ENCODE results near the gene CIDEB. TPM values are rescaled to one million over a fixed set of nuclear protein-coding genes. Genes with fewer than 3 reads are reported as not detected.
A peak's percentile ranks its signal among the peaks of the same experiment; 100 is the strongest.

CIDEB gene
- total RNA-seq, 1 experiment from 2014 or later = not detected

DNA sequence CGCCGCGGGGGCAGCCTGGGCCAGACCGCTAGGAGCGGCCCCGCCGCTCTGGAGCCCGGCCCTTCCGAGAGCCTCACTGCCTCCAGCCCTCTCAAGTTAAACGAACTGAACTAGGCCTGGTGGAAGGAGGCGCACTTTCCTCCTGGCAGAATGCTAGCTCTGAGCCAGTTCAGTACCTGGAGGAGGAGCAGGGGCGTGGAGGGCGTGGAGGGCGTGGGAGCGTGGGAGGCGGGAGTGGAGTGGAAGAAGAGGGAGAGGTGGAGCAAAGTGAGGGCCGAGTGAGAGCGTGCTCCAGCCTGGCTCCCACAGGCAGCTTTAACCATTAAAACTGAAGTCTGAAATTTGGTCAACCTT, 8.8 kb upstream of the CIDEB start:
- Mint-ChIP-seq H3K27ac (no peak overlapping the region), H3K36me3 (ENCODE audit: insufficient read depth in 1 of 3, low read depth in 3 of 3) (peaks cover 0 to 4% (median 0%) of the 10 kb centered on the region in 3 experiments; a peak in 1 of 7 replicates), H3K4me1 (no peaks in the 10 kb centered on the region), H3K9me3 (no peaks in the 10 kb centered on the region), H3K4me3 (no peak overlapping the region), H3K27me3 (ENCODE audit: low read depth) (peaks cover 47% of the 10 kb centered on the region)
- no peak overlapping the region for H3K4me2 ChIP-seq (ENCODE audit: insufficient read depth, insufficient read length, low read length)
- no peak overlapping the region for H3K27ac ChIP-seq (ENCODE audit: insufficient read length, low read depth, low read length)
- no peak overlapping the region for H4K91ac ChIP-seq (ENCODE audit: insufficient read length, low read depth, low read length)
- H3K9me3 ChIP-seq (ENCODE audit: control insufficient read depth, low read depth, low read length) = no peaks in the 10 kb centered on the region
- no peak overlapping the region for H2BK20ac ChIP-seq (ENCODE audit: low read depth, low read length, poor library complexity, severe bottlenecking)
- H2BK12ac ChIP-seq (ENCODE audit: insufficient read length, low read depth, low read length) = no peak overlapping the region
- no peaks in the 10 kb centered on the region for H3K23me2 ChIP-seq (ENCODE audit: insufficient read length, low read depth, low read length, poor library complexity, severe bottlenecking)
- no peak overlapping the region for H2BK15ac ChIP-seq (ENCODE audit: low read depth, low read length)
- no peak for DNase-seq
- no peak overlapping the region for H3K23ac ChIP-seq (ENCODE audit: insufficient read length, low read depth, low read length)
- peaks cover 2% of the 10 kb centered on the region; the same call in 1 of the 2 replicates for H3K27me3 ChIP-seq (ENCODE audit: insufficient read depth, low read length)
- H3K4ac ChIP-seq (ENCODE audit: low read depth, low read length) = no peak overlapping the region
- no peak overlapping the region for H2AK5ac ChIP-seq (ENCODE audit: insufficient read length, low read length)
- WGBS (ENCODE audit: extremely low coverage, insufficient read length, low lambda C conversion rate) = no CpG with 5 or more reads among the region's 18 CpGs
- no peak overlapping the region for H4K8ac ChIP-seq (replicated peaks; ENCODE audit: insufficient read length, low read depth, low read length)
- H4K5ac ChIP-seq (ENCODE audit: insufficient read length, low read depth, low read length) = no peak overlapping the region
- no peak overlapping the region for H3T11ph ChIP-seq (ENCODE audit: low read length)
- no peak overlapping the region for H2BK5ac ChIP-seq (ENCODE audit: insufficient read length, low read length)
- H3K79me1 ChIP-seq (ENCODE audit: insufficient read depth, low read depth, low read length, poor library complexity, severe bottlenecking) = no peaks in the 10 kb centered on the region
- no peak overlapping the region for H3K9ac ChIP-seq (ENCODE audit: extremely low read depth, insufficient read length, low read length)
- H3K4me1 ChIP-seq (ENCODE audit: insufficient read depth, low read length) = no peaks in the 10 kb centered on the region
- H3K79me2 ChIP-seq (ENCODE audit: insufficient read depth, low read length) = no peaks in the 10 kb centered on the region
- H3K56ac ChIP-seq (ENCODE audit: insufficient read length, low read depth, low read length) = no peak overlapping the region
- H2AFZ ChIP-seq (ENCODE audit: low read length) = no peak overlapping the region
- H4K20me1 ChIP-seq (ENCODE audit: control insufficient read depth, insufficient read depth, insufficient read length) = no peaks in the 10 kb centered on the region
- no peak overlapping the region for H3K14ac ChIP-seq (ENCODE audit: insufficient read depth, low read length)
- H2BK120ac ChIP-seq (ENCODE audit: low read depth, low read length, poor library complexity, severe bottlenecking) = no peak overlapping the region
- TF ChIP-seq, protein P1, sequence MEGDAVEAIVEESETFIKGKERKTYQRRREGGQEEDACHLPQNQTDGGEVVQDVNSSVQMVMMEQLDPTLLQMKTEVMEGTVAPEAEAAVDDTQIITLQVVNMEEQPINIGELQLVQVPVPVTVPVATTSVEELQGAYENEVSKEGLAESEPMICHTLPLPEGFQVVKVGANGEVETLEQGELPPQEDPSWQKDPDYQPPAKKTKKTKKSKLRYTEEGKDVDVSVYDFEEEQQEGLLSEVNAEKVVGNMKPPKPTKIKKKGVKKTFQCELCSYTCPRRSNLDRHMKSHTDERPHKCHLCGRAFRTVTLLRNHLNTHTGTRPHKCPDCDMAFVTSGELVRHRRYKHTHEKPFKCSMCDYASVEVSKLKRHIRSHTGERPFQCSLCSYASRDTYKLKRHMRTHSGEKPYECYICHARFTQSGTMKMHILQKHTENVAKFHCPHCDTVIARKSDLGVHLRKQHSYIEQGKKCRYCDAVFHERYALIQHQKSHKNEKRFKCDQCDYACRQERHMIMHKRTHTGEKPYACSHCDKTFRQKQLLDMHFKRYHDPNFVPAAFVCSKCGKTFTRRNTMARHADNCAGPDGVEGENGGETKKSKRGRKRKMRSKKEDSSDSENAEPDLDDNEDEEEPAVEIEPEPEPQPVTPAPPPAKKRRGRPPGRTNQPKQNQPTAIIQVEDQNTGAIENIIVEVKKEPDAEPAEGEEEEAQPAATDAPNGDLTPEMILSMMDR (conservative IDR thresholded peaks at IDR 0.05) = no peak
- peak overlapping the region; percentile 14 for H3K18ac ChIP-seq (ENCODE audit: insufficient read length, low read depth, low read length)
